GM18517 (cell line): ENCODE results near the gene CKS1B.
A peak's percentile ranks its signal among the peaks of the same experiment; 100 is the strongest.

ENCODE experiments used
- ATAC-seq: cut with Tn5 transposase; IDR thresholded peaks from one replicate; pipeline ENCODE4 v1.9.1; 2021; ENCODE audit warnings: mild to moderate bottlenecking, moderate library complexity; ENCODE audit not compliant: unreplicated experiment

Gene CKS1B

DNA sequence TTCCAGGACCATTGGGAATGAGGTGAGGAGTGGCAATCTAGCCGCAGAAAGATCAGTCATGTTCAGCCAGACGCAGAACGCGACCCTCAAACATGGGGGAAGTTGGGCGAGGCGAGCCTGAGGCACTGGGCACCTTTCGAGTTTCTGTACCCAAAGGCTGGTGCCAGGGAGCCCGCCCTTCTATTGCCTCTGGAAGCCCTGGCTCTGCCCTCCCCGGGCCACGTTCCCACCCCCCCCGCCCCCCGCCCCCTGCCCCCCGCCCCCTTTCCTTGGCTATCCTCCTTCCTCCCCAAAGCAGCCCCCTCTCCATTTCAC, 25.9 kb downstream of the CKS1B start:
- no peak for ATAC-seq

DNA sequence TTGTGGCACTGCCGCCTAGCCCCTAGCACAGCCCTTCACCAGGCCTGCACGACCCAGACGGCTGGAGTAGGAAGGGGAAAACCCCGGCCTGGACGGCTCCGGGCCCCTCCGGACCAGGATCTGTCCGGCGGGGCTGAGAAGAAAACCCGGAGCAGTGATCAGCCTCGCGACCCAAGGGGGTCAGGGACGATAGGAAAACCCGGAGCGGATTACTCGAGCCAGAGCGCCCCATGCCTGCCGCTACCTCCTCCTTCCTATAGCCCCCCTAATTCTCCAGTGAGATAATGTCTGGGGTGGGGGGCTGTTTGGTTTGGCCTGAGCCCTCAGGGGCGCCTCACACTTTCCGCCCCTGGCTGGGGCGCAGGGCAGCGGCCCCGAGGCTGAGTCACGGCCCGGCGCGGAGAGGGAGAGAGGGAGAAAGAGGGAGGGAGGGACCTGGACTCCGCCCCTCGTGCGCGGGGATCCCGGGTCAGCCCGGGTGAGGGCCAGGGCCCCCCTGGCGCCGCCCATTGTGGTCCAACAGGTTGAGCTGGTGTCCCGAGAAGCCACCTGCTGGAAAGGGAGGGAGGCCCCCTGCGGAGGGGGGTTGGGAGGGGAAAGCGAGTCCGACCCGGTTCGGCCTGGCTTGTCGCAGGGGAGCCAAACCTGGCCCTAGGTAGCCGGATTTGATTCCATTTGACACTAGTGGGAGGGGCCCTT, 26.4 kb downstream of the CKS1B start:
- ATAC-seq = peak; percentile 34

DNA sequence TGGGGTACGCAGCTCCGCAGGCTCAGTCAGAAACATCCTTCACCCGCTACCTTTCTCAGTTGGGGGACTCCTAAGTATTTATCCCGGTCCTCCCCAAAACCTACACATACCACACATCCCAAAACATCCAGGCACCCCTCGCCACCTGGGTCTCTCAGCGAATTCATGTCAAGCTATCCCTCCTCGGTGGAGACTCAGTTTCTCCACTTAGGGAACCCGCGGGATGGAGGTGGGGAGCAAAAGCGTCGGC, 26.9 kb downstream of the CKS1B start:
- ATAC-seq = no peak

DNA sequence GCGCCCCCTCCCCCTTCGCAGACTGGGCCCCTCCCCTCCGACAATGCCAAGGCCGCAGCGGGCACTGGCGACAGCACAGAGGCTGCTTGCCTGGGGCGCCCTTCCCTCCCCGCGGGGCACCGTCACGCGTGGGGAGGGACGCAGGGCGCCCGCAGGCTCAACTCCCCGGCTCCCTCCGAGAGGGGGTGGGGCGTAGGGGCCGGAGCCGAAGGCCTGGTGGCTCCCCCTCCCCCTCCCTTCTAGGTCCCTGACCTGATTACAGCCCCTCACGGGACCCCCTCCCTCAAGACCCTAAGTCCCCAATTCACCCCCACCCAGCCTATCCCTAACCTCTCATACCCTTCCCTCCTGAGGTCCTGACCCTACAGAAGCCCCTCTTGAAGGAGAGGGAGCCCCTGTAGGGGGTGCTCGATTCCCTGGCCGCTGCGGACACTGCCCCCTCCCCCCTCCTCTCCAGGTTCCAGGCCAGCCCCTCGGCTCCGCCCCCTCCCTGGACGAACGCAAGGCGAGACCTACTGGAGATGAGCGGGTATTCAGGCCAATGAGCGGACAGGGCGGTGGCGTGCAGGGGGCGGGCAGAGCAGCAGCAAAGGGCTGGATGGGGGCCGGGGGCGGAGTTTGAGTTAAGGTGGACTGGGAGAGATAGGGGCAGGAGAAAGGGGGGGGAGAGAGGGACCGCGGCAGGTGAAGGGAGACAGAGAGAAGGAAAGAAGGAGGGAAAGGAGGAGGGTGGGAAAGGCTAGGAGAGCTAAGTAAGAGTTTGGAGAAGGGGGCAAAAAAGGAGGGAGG, 27.4 kb downstream of the CKS1B start:
- ATAC-seq = peak; percentile 37

DNA sequence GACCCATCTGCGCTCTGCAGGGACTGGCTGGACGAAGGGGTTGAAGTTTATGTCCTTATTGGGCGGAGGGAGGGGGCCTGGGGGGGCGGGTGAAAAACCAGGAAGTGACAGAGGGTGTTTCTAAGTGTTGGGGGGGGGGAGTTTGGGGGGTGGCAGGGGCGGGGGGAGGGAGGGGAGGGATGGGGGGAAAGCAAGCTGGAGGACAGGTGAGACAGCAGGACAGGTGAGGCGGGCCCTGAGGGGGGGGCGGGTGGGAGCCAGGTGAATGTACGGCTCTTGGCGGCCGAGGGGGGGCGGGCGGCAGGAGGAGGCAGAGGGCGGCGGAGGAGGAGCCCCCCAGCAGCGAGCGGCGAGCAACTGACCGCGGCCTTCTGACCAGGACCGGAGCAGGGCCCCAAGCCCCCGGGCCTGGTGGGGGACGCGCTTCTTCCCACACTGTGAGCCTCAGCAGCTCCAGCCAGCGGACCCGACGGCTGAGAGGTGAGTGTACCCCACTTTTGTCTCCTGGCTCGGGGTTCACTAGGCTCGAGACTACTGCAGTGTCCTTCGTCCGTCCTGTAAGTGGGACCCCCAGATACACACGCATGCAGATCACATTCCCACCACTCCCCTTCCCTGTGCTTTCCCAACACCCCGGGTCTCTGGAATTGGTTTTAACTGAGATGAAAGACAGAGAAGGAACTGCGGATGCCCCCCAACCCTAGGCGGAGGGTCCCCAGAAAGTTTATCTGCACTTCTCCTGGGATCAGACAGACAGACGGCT, 28.2 kb downstream of the CKS1B start, which contains the start of gene ZBTB7B:
ZBTB7B (plus strand) TSS at position 339 of the 763 bp plus-strand sequence. CDS start 11,859 bp downstream, outside the sequence.
- no peak for ATAC-seq

DNA sequence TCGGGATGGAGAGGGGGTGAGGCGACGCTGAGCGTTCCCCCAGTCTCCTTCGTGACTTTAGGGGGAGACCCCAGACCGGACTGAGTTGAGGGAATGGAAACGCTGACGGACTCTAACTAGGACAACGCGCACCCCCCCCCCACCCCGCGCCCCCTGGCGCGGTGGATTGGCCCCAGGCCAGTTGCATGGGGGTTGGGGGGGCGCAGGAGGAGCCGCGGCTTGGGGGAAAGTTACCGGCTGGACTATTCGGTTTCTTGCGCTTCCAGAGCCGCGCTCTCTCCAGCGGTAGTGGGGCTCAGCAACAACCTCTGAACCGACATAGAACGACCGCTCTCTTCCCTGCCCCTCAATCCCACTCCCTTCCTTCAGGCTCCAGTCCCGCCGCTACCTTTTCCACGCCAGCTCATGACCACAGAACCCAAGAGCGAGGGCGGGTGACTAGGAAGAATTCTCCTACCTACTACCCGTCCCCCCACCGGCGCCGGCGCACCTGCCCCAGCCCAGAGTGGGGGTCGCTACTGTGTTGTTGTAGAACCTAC, 28.8 kb downstream of the CKS1B start:
- ATAC-seq = no peak

DNA sequence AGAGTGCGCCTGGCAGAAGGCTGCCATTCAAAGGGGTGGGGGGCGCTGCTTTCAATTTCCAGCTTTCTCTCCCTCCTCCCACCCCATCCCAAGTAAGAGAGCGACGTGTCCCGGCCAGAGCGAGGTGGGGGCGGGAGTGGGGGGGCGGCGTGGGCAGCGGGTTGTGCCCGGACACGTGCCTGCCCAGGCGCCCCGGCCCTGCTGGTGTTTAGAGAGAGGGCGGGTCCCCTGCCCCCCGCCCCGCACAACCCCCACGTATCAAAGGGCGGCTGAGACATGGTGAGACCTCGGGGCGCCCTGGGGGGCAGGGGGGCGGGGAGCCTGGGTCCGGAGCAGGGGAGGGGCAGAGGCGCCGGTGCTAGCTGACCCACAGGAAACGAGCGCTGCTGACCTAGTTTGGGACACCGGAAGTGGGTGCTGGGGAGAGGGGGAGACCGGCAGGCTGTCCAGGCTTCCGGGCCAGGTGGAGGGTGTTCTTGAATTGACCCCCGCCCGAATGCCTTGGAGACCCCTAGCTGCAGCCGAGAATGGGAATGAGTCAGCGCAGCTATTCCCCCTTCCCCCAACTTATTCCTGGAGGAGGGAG, 29.4 kb downstream of the CKS1B start:
- ATAC-seq = no peak

DNA sequence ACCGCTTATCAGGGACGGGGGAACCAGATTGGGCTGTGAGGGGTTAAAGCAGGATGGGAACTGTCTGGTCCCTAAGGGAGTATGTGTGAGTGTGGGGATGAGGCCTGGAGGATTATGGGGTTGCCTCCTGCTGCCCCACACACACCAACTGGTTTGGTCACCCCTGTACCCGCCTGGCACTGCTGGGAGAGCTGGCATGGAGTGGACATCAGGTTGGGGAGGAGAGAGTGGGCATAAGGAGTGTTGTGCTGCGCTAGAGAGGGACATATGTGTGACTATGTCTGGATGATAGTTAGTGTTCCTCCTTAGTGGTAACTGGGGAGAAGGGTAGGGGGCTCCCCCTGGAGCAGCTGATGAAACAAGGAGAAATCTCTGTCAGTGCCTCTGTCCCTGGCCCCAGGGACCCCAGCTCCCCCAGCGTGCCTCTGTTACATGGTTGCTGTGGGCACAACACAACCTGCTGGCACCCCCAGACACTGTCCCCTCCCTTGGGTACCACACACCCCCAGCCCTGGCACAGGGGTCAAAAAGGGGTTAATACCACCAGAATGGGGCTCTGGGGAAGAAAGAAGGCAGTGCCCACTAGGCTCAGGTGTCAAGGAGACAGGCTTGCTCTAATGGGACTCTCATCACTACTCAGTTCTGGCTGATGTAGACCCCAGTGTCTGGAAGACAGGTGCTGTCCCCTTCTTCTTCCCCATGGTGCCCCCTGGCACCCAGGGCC, 30.0 kb downstream of the CKS1B start:
- no peak for ATAC-seq

DNA sequence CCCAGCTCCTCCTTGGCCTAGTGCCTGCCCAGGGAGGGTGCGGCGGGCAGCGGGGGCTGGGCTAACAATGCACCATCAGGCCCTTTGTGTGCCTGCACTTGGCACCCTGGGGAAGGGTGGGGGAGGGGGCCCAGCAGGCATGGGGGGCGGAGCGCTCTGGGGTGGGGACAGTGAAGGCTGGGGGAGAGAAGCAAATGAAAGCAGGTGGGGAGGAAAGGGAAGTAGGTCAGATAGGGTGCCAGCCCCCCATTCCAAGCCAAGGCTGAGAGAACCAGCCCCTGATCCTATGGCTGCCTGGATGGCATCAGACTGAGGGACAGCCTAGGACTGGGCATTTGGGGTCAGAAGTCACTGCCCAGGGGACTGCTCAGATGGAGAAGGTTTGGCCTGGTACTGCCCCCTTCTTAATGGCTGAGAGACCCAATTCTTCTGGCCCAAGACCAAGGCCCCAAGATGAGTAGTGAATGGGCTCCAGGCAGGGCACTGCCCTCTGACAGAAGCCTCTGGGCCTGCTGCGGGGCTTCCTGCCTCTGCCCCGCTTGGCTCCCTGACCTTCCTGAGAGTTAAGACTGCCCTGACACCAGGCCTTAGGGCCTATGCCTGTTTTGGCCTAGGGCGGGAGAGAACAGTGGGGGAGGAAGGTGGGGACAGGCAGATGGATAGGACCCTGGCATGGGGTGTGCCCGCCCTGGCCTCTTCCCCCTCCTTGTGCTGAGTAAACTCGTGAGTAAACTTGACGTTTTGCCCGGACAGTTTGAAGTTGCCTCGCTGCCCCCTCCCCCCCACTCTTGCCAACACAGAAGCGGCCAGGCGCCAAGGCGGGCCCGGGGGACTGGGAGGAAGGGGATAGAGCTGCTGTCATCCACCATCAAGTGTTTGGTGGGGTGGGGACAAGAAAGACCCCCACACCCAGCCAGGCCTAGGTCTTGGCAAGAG, 30.9 kb downstream of the CKS1B start:
- ATAC-seq = no peak

DNA sequence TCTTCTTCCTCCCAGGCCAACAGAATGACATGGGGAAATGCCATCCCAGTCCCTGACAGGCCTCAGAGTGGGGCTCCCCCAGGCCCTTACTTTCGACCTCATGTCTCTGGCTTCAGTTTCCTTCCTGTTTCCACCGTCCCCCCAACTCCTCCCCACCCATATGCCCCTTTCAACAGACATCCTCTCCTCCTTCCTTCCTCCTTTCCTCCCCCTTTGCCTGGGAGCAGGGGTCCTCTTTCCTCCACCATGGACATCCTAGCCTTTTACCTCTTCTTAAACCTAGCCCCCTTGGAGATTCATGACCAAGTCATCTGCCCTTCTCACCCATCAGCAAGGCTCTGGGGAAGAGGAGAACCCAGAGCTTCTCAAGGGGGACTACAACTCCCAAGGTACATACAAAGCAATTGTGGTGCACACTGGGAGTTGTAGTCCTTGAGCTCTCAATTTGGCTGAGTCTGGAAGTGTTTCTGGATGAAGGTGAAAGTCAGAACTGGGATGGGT, 32.2 kb downstream of the CKS1B start:
- ATAC-seq = no peak

DNA sequence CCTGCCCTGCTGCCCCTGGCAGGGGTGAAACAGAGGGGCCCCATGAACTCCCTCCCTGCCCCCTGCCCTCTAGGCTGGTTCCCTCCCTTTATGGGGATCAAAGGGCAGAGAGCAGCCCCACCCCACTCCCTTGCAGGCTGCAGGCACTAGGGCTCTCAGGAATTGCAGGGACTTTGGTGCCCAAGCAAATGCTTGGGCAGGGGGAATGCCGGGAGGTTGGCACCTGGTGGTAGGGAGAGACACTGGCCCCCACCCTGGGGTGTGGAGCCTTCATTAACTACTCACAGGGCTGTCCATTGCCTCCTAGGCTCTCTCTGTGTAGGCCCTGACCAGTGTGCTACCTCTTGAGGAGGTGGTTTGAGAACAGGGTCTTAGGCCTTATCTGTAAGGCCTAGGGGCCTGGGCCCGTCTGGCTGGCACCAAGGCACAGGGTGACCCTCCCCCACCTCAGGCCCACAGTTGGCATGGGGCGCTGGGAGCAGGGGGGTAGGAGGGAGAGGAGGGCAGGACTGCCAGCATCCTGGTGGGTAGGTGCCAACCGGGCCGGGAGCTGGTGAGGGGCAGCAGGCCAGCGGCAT, 32.9 kb downstream of the CKS1B start:
- no peak for ATAC-seq

DNA sequence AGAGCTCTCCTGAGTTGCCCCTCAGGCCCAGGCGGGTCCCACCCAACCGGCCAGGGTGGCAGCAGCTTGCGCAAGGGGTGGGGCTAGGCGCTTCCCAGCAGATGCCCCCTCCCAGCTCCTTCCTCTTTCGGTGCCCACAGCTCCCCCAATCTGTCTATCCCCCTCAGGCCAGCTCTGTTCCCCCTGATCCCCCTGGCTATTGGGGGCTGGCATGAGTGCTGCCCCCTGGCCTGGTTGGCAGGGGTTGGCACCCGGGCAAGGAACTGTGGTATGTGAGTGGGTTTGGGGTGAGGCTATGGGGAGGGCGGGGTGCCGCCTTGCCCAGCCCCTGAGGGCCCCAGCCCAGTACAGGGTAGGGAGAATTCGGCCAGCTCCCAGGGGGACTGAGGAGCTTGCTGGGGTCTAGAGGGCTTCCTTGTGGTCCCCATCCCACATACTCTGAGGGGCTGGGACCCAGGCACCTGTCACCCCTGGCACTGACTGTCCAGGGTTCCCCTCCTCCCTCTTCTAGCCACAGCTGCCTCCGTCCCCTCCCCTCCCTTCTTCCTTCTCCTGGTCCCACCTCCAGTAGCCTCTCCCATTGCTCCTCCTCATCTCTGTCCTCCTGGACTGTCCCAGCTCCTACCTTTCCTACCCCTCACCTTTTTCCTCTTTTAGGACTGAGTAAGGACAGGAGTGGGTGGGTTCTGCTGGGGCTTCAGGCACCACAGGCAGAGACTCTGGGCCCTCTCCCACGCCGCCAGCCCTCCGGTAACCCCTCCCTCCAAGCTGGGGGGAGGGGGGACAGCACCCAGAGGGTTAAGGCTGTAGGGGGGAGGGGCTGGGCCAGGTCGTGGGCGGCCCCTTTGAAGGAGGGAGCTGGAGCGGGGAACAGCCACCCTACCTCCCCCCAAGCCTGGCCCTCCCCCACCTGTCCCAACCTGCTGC, 33.8 kb downstream of the CKS1B start:
- ATAC-seq = no peak

DNA sequence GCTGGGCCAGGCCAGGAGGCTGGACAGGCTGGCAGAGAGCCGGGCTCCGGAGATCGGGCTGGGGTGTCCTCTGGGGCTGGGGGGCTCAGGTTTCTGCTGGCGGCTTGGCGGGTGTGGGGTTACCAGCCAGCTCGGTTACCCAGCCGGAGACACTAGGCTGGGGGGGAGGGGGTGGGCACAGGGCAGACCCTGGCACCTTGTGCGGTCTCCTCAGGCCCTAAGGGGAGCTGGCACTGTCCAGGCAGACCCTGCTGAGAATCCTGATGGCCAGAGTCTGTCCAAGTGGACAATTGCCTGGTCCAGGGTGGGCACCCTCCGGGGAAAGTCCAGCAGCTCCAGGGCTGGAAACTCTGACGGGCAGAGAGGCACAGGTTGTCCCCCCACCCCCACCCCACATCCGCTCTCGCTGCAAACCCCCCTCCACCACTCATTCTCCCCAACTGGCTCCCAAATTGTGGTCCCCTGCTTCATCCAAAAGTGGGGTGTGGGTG, 34.8 kb downstream of the CKS1B start:
- no peak for ATAC-seq

DNA sequence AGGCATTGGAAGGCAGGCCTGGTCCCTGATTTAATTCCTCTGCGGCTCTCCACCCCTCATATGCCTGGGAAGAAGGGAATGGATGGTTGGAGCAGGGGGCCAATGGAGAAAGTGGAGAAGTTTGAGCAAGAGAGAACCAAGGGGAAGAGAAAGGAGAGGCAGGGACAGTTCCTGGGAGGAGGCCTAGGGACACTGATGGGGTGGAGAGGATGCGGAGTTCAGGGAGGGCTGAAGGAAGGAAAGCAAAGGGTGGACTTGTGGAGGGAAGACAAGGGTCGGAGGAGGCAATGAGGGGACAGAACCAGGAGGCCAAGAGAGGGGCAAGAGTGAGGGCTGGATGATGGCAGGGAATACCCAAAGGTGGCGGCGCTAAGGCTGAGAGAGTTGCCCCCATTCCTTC, 35.3 kb downstream of the CKS1B start:
- ATAC-seq = no peak

DNA sequence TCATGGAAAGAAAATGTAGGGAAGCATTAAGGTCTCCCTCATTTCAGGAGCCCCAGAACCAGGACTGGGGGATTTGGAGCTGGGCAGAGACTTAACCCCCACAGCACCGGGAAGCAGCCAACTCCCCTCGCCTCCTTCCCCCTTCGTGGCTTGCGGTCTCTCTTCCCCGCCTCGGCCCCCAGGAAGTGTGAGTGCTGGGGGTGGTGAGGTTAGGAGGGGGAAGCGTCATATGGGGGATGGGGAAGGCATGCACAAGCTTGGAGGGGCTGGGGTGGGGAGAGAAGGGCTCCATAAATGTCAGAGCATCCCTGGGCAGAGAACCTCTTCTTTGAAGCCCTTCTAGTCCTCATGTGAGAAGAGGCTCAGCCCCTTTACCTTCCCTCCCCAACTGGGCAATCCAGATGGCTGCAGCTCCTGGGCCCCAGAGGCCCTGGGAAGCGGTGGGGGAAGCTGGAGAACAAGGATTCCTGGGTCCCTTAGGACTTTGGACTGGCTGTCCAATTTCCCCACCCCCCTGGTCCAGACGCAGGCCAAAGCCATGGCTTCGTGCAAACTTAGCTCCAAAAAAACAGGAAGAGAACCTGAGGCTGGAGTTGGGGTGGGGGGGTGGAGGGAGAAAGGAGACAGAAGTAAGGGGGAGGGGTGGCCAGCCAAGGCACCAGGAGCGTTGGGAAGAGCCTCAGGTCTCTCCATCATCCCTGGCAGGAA, 35.9 kb downstream of the CKS1B start:
- no peak for ATAC-seq

DNA sequence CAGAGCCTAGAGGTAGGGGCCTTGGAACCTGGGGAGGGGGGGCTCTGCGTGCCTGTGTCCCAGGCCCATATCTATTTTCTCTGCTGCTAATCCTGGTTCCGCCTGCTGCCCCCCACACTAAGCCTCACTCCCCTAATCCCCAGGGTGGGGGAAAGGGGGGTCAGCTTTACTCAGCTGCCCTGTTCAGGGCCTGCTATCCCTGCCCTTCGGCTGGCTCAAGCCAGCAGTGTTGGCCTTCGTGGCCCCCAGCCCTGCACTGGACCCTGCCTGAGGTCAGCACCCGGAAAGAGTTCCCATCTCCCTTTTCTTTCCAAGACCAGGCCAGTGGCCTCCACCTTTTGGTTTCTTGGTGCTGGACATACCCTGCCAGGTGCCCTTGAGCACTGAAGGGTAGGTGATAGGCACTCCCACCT, 36.5 kb downstream of the CKS1B start:
- no peak for ATAC-seq

DNA sequence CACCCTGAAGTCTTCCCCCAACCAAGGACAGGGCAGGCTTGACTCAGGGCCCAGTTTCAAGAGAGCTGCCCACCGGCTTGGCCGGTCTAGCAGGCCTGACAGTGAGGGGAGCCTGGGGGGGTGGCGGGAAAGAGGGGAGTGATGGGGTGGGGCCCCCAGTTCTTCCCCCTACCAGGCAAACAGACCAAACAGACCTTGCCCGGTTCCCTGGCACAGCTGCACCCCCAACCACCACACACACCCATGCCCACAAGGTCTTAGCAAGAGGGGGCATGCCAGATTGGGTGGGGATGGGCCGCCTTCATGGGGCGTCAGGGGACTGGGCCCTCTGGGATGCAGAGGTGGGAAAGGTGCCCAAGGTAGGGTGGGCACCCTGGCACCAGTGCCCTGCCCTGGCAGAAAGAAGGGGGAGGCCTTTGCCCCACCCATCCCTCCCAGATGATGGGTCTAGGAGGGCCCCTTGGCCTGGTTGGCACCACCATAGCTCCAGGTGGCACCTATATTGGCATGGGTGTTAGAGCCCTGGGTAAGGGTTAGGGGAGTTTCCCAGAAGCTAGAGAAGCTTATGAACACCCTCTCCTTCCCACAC, 37.0 kb downstream of the CKS1B start:
- ATAC-seq = no peak
